K562 (cell line): ENCODE results near the gene NXN. TPM values are rescaled to one million over a fixed set of nuclear protein-coding genes. Genes with fewer than 3 reads are reported as not detected.
A peak's percentile ranks its signal among the peaks of the same experiment; 100 is the strongest.
"Not testable (repeated sequence)": the region's sequence is repeated elsewhere in the genome, so short reads cannot be mapped to it uniquely, and the experiment has no call there.

ENCODE experiments used
- ATAC-seq: fragments of 200-7000 bp; cut with Tn5 transposase; 3 replicates; pipeline ENCODE4 v1.9.1; 2020; ENCODE audit warnings: moderate library complexity
- BruUV-seq: library from RNA; stranded (reverse); fragments of 400-500 nt; replicated peaks from 2 replicates; lab custom pipeline; 2021; lab: Mats Ljungman, UMichigan
- CTCF ChIA-PET: fragments of 300-600 bp; formaldehyde crosslinking; extraction: SDS; loops from one replicate; lab custom pipeline; 2021; ENCODE audit warnings: low intra/inter-chr PET ratio; lab: Yijun Ruan, JAX
- POLR2A ChIA-PET: fragments of 300-600, 350-650 bp; sonication (Branson Sonifier 250); formaldehyde crosslinking; extraction: SDS; loops from one replicate; lab custom pipeline; 2021; ENCODE audit warnings: antibody characterized with exemption, inconsistent platforms; lab: Yijun Ruan, JAX
- DNase-seq, 4 experiments: peaks; one replicate each; pipeline versions ENCODE4 v3.0.0 to v3.0.0-alpha.2; 2011 to 2018; ENCODE audit warnings: low spot score in 3 of 4, mixed read lengths in 3 of 4; ENCODE audit errors: extremely low read depth in 1 of 4
- FAIRE-seq: peaks from 2 replicates; lab custom pipeline; 2011; peaks lifted over from hg19 to GRCh38; lab: Jason Lieb, UNC
- H2AFZ ChIP-seq: 2 replicates; pipeline ENCODE4 v1.6.0; 2011; ENCODE audit warnings: low read depth, low read length, control low read depth, inconsistent platforms
- H3K27ac ChIP-seq: fragments of 200-600 bp; 3 replicates; pipeline ENCODE4 v1.8.0; 2011; ENCODE audit warnings: low read depth, mild to moderate bottlenecking, control low read depth, inconsistent platforms, low read length, moderate library complexity, mixed read lengths; ENCODE audit errors: extremely low read depth
- H3K27me3 ChIP-seq, 2 experiments: fragments of 300-600 bp in 1 of 2; 2 replicates in 1 of 2; 3 replicates in 1 of 2; pipeline versions ENCODE4 v1.6.0 to v1.8.0; 2011; ENCODE audit warnings: inconsistent platforms in 2 of 2, low read length in 2 of 2, mild to moderate bottlenecking in 1 of 2, mixed read lengths in 1 of 2, moderate library complexity in 1 of 2; ENCODE audit not compliant: control insufficient read depth in 2 of 2, insufficient read depth in 2 of 2
- H3K36me3 ChIP-seq: fragments of 300-600 bp; 3 replicates; pipeline ENCODE4 v1.8.0; 2011; ENCODE audit warnings: mild to moderate bottlenecking, low read length, inconsistent platforms; ENCODE audit not compliant: control insufficient read depth, insufficient read depth
- H3K4me1 ChIP-seq, 2 experiments: fragments of 200-600 bp in 1 of 2; replicated peaks in 1 of 2; 2 replicates in 1 of 2; 3 replicates in 1 of 2; pipeline versions ENCODE4 v1.5.1 to v1.8.0; 2011; ENCODE audit warnings: inconsistent platforms in 2 of 2, low read length in 2 of 2, mild to moderate bottlenecking in 1 of 2, mixed read lengths in 1 of 2, moderate library complexity in 1 of 2; ENCODE audit not compliant: control insufficient read depth in 2 of 2, insufficient read depth in 2 of 2
- H3K4me2 ChIP-seq: 2 replicates; pipeline ENCODE4 v1.6.1; 2011; ENCODE audit warnings: low read length, control low read depth, inconsistent platforms, mixed read lengths; ENCODE audit not compliant: insufficient read depth
- H3K4me3 ChIP-seq: fragments of 200-600 bp; sonication (generic), shearing (Covaris generic); 2 replicates; pipeline ENCODE4 v1.5.1; 2016; ENCODE audit warnings: control low read depth, inconsistent platforms
- H3K79me2 ChIP-seq: fragments of 200-600 bp; 3 replicates; pipeline ENCODE4 v1.8.0; 2011; ENCODE audit warnings: low read length, inconsistent platforms; ENCODE audit not compliant: control insufficient read depth, insufficient read depth
- H3K9ac ChIP-seq, 2 experiments: 2 replicates each; pipeline versions ENCODE4 v1.6.0 to v1.6.1; 2011; ENCODE audit warnings: low read depth in 2 of 2, low read length in 2 of 2, control low read depth in 1 of 2, inconsistent platforms in 1 of 2, mild to moderate bottlenecking in 1 of 2, mixed read lengths in 1 of 2; ENCODE audit not compliant: insufficient read depth in 1 of 2
- H3K9me1 ChIP-seq: one replicate; pipeline ENCODE4 v1.6.0; 2011; ENCODE audit warnings: inconsistent platforms, mild to moderate bottlenecking, low read length, moderate library complexity; ENCODE audit not compliant: control insufficient read depth, insufficient read depth
- H3K9me3 ChIP-seq: replicated peaks from 2 replicates; pipeline ENCODE4 v1.5.1; 2011; ENCODE audit warnings: low read depth, low read length, inconsistent platforms; ENCODE audit not compliant: control insufficient read depth, insufficient read depth
- H4K20me1 ChIP-seq: replicated peaks from 2 replicates; pipeline ENCODE4 v1.6.1; 2011; ENCODE audit warnings: low read length, inconsistent platforms, mixed read lengths; ENCODE audit not compliant: control insufficient read depth, insufficient read depth
- NFYB ChIP-seq: IDR thresholded peaks from 2 replicates; pipeline ENCODE4 v1.6.1; 2011; ENCODE audit warnings: mild to moderate bottlenecking, moderate library complexity; ENCODE audit not compliant: insufficient read length; ENCODE audit errors: extremely low read depth
- STAT5B ChIP-seq: fragments of 250-450 bp; sonication (Bioruptor Pico); IDR thresholded peaks from 2 replicates; pipeline ENCODE4 v1.8.0; 2021; ENCODE audit warnings: mild to moderate bottlenecking, inconsistent platforms
- WGBS: fragments of 100-300 bp; shearing (Covaris generic); methylation state at CpG from one replicate; pipeline ENCODE4 v1.1.6; 2016; ENCODE audit warnings: low coverage, mixed read lengths; ENCODE audit not compliant: insufficient coverage; ENCODE audit errors: missing lambda C conversion rate; 5-methylcytosine and 5-hydroxymethylcytosine counted together
- in situ Hi-C: fragments of 300-500 bp; cut with MboI; formaldehyde crosslinking; loops from 4 replicates; pipeline ENCODE4 v1.15.0; 2018; ENCODE audit warnings: inconsistent platforms, mixed read lengths
- intact Hi-C: fragments of 100-400 bp; cut with micrococcal nuclease; formaldehyde crosslinking; loops from 2 replicates; pipeline ENCODE4 v1.14.2; 2022
- polyA plus RNA-seq, 8 experiments: library from polyadenylated mRNA; depleted of rRNA in 4 of 8; stranded (reverse) in 5 of 8; unstranded in 3 of 8; fragments of >200 nt; fragmentation: Nextera tagmentation in 2 of 8; fragmentation: Illumina TruSeq in 1 of 8; extraction: Ambion mirVana in 2 of 8; extraction: Trizol in 1 of 8; gene quantifications; 2 replicates each; pipeline versions ENCODE4 v1.2.1 to v1.2.3, GENCODE V29; 2011 to 2014; ENCODE audit warnings: inconsistent platforms in 1 of 8, missing spikeins in 1 of 8
- total RNA-seq, 7 experiments: library from RNA; depleted of rRNA in 6 of 7; stranded (reverse); fragments of >200 nt in 6 of 7; fragmentation: Illumina TruSeq in 2 of 7; extraction: Trizol in 2 of 7; gene quantifications; 2 replicates each; pipeline versions ENCODE4 v1.2.1 to v1.2.3, GENCODE V29; 2011 to 2021; ENCODE audit warnings: low replicate concordance in 1 of 7
- TF ChIP-seq, protein P1 (sequence below), 2 experiments: fragments of 450-650 bp; IDR thresholded peaks; 2 replicates each; pipeline ENCODE4 v1.6.1; 2016; ENCODE audit warnings: mild to moderate bottlenecking in 2 of 2, borderline replicate concordance in 1 of 2, low read depth in 1 of 2, moderate library complexity in 1 of 2

Gene NXN
- total and polyA plus RNA-seq, 9 of the 15 experiments (the other 6 are each of a cell fraction or from before 2014, with no cell fraction given) = 0.08 to 0.39 (median 0.29) TPM; not detected in 5

DNA sequence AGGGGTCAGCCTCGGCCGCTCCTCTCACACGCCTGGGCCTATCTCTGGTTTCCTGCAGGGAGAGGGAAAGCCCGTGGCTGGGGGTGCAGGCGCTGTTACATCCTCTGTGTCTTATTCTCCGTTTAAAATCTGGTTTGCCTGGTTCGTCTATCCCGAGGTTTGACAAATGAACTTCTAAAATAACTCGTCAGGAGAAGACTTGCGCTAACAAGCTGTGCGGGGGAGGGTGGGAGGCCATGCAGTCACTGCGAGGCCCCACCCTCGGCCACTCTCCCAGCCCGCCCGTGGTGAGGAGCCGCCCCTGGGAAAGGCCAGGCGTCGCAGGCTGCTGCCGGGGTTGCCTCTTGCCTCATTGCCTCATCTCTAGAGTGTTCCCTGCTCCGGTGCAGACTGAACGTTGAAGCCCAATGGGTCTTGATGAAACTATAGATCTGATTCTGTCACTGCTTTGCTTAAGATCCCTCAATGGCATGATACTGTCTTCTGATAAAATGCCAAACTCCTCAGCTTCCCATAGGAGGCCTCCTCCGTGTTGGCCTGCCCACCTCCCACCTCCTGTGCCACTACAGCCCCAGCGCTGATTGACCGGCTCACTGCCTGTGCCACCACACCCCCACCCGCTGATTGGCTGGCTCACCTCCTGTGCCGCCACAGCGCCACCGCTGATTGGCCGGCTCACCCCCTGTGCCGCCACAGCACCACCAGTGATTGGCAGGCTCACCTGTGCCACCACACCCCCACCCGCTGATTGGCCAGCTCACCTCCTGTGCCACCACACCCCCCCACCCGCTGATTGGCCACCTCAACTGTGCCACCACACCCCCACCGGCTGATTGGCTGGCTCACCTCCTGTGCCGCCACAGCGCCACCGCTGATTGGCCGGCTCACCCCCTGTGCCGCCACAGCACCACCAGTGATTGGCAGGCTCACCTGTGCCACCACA is 189.4 kb downstream of the NXN start:
- H3K9me1 ChIP-seq, H3K27me3 ChIP-seq, H3K9me3 ChIP-seq, H3K4me3 ChIP-seq, H4K20me1 ChIP-seq, H3K9ac ChIP-seq, CTCF ChIA-PET, H3K4me1 ChIP-seq, FAIRE-seq, POLR2A ChIA-PET, H3K79me2 ChIP-seq, intact Hi-C loops, H3K27ac ChIP-seq, ATAC-seq, BruUV-seq, H3K4me2 ChIP-seq, H2AFZ ChIP-seq: not testable (repeated sequence)
- peaks cover 58% of the 10 kb centered on the region; the same call in 2 of the 3 replicates for H3K36me3 ChIP-seq
- WGBS = 94% methylated on average over 8 of the region's 38 CpGs
- peak in 2 of 4 experiments; percentile 32 to 41 for DNase-seq
- in situ Hi-C loops = loop anchor here (5.0 kb wide), 2 partner anchors 197 to 267 kb away; no protein-coding TSS in a partner anchor
- peak; percentile 20 for TF ChIP-seq NFYB

DNA sequence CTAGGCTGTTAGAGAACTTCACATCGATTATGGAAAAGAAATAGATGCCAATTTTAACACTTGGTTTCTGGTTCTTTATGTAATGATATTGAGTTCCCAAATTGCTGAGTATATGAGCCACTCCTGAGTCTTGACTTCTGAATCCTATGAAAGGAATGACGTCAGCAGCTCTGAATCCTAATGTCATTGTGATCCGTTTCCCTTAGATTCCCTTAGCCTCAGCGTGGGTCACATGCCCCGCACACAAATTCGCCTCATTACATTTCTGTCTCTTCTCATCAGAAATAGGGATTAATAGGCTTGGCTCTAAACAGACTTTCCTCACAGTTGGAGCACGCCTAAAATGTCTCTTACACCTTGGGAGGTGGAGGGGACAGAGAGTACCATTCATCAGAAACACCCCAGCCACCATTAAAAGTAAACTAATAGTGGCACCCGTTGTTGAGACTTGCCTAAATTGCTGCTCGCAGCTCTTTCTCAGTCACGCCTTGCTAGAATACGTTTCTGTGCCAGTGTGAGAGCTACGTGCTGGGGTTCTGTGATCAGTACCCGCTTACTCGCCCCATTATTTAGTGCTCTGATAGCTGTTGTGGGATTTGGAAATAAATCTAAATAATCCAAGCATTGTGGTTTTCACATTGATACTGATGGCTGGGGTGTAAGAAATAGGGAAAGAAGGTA is 190.3 kb downstream of the NXN start:
- in situ Hi-C loops (loop anchor here (5.0 kb wide), 1 partner anchor 198 kb away; no protein-coding TSS in a partner anchor), intact Hi-C loops (no loop called here)
- ChIA-PET POLR2A (interaction anchor here (0.6 kb wide), 1 partner anchor 599 kb away, joined by 3 read pairs; no protein-coding TSS in a partner anchor), CTCF (no interaction called here)
- Histone ChIP-seq H3K79me2 (peaks cover 8% of the 10 kb centered on the region), H3K4me1 (peaks cover under 1 to 4% of the 10 kb centered on the region in 2 experiments; a peak in 3 of 5 replicates), H3K27me3 (no peaks in the 10 kb centered on the region), H3K9me3 (no peaks in the 10 kb centered on the region), H3K27ac (no peak overlapping the region), H3K36me3 (peaks cover 67% of the 10 kb centered on the region; the same call in 2 of the 3 replicates), H3K4me3 (no peak overlapping the region), H3K4me2 (no peak overlapping the region), H3K9me1 (no peaks in the 10 kb centered on the region), H2AFZ (no peak overlapping the region), H4K20me1 (no peaks in the 10 kb centered on the region), H3K9ac (no peak overlapping the region)
- BruUV-seq = no TSS peak
- no peak for FAIRE-seq
- ATAC-seq = no peak
- 95% methylated on average over 14 of the region's 14 CpGs for WGBS
- no peak for DNase-seq
- no peak for TF ChIP-seq STAT5B (CRISPR knock-in tag)
- TF ChIP-seq, protein P1, sequence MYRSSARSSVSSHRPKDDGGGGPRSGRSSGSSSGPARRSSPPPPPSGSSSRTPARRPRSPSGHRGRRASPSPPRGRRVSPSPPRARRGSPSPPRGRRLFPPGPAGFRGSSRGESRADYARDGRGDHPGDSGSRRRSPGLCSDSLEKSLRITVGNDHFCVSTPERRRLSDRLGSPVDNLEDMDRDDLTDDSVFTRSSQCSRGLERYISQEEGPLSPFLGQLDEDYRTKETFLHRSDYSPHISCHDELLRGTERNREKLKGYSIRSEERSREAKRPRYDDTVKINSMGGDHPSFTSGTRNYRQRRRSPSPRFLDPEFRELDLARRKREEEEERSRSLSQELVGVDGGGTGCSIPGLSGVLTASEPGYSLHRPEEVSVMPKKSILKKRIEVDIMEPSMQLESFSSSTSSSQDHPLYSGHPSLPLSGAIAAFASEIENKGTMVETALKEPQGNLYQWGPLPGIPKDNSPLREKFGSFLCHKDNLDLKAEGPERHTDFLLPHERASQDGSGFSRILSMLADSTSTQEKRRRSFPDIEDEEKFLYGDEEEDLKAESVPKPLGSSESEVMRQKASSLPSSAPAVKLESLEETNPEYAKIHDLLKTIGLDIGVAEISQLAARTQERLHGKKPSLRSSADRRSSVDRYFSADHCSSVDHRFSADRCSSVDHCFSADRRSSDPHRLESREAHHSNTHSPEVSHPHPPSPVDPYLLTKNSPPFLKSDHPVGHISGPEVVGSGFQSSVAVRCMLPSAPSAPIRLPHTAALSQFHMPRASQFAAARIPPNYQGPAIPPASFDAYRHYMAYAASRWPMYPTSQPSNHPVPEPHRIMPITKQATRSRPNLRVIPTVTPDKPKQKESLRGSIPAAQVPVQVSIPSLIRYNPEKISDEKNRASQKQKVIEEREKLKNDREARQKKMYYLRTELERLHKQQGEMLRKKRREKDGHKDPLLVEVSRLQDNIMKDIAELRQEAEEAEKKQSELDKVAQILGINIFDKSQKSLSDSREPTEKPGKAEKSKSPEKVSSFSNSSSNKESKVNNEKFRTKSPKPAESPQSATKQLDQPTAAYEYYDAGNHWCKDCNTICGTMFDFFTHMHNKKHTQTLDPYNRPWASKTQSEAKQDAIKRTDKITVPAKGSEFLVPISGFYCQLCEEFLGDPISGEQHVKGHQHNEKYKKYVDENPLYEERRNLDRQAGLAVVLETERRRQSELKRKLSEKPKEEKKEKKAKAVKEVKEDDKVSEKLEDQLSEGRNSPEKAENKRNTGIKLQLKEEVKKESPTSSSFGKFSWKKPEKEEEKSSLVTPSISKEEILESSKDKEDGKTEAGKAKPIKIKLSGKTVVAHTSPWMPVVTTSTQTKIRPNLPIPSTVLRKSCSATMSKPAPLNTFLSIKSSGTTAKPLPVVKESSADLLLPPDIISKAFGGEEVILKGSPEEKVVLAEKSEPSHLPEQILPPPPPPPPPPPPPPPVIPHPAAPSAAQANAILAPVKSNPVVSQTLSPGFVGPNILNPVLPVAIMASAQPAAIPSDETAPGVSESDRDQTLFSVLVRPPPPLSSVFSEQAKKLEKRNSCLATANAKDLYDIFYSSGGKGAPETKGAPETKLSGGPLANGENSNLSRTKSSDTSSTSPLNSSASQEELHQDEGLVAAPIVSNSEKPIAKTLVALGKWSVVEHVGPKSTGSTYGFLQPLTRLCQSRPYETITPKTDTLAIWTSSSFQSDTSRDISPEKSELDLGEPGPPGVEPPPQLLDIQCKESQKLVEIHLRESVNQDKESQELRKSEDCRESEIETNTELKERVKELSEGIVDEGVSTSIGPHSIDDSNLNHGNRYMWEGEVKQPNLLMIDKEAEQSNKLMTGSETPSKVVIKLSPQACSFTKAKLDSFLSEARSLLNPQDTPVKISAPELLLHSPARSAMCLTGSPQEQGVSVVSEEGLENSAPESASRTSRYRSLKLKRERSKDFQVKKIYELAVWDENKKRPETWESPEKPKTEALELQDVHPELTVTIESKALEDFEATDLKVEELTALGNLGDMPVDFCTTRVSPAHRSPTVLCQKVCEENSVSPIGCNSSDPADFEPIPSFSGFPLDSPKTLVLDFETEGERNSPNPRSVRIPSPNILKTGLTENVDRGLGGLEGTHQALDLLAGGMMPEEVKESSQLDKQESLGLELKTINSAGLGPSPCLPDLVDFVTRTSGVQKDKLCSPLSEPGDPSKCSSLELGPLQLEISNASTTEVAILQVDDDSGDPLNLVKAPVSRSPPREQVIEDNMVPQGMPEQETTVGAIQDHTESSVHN (IDR thresholded peaks at IDR 0.05; ENCODE audit: borderline replicate concordance in 1 of 2, low read depth in 1 of 2) = no peak
